GM12878 (cell line): ENCODE measurements around the gene MIF. TPM values are rescaled to one million over a fixed set of nuclear protein-coding genes. Genes with fewer than 3 reads are reported as not detected.

Experiments
- CBFB ChIP-seq: IDR thresholded peaks from 2 replicates; pipeline ENCODE4 v1.6.1; 2016; ENCODE audit warnings: antibody characterized with exemption, low read depth
- CHD1 ChIP-seq: IDR thresholded peaks from 2 replicates; pipeline ENCODE4 v1.6.1; 2012; ENCODE audit warnings: low read depth, low read length, improper control_type of control experiment
- EED ChIP-seq: sonication (generic); IDR thresholded peaks from 2 replicates; pipeline ENCODE4 v1.6.1; 2016; ENCODE audit warnings: antibody characterized with exemption, low read depth
- ESRRA ChIP-seq: IDR thresholded peaks from 2 replicates; pipeline ENCODE4 v1.6.1; 2012; ENCODE audit warnings: mild to moderate bottlenecking, low read length, improper control_type of control experiment
- ETV6 ChIP-seq, 2 experiments: fragments of 450-650 bp in 1 of 2; IDR thresholded peaks in 1 of 2; conservative IDR thresholded peaks in 1 of 2; 2 replicates each; pipeline ENCODE4 v1.6.1; 2014; ENCODE audit warnings: antibody characterized with exemption in 1 of 2, borderline replicate concordance in 1 of 2, low read depth in 1 of 2, mild to moderate bottlenecking in 1 of 2, moderate library complexity in 1 of 2
- FOXK2 ChIP-seq: fragments of 450-650 bp; IDR thresholded peaks from 2 replicates; pipeline ENCODE4 v1.6.1; 2017; ENCODE audit warnings: mild to moderate bottlenecking, moderate library complexity
- IKZF2 ChIP-seq, 2 experiments: fragments of 450-650 bp; IDR thresholded peaks; 2 replicates each; pipeline ENCODE4 v1.6.1; 2017; ENCODE audit warnings: mild to moderate bottlenecking in 2 of 2, moderate library complexity in 2 of 2
- MTA3 ChIP-seq: IDR thresholded peaks from 2 replicates; pipeline ENCODE4 v1.6.1; 2012; ENCODE audit warnings: low read length, inconsistent platforms, borderline replicate concordance
- POLR2A ChIP-seq: IDR thresholded peaks from 2 replicates; pipeline ENCODE4 v1.6.1; 2011; ENCODE audit warnings: low read depth, mild to moderate bottlenecking, low read length
- SIX5 ChIP-seq: IDR thresholded peaks from 2 replicates; pipeline ENCODE4 v1.6.1; 2011; ENCODE audit warnings: mild to moderate bottlenecking, low read depth, low read length, moderate library complexity; ENCODE audit not compliant: severe bottlenecking
- SMAD1 ChIP-seq: fragments of 450-650 bp; IDR thresholded peaks from 2 replicates; pipeline ENCODE4 v1.6.1; 2018; ENCODE audit warnings: mild to moderate bottlenecking, low read depth; ENCODE audit not compliant: partially characterized antibody
- TBL1XR1 ChIP-seq: IDR thresholded peaks from 2 replicates; pipeline ENCODE4 v1.6.1; 2012; ENCODE audit warnings: low read depth, low read length, improper control_type of control experiment
- TCF3 ChIP-seq: IDR thresholded peaks from 2 replicates; pipeline ENCODE4 v1.6.1; 2012; ENCODE audit warnings: low read depth, mild to moderate bottlenecking, low read length, borderline replicate concordance; ENCODE audit not compliant: insufficient read depth
- YBX1 ChIP-seq: fragments of 450-650 bp; IDR thresholded peaks from 2 replicates; pipeline ENCODE4 v1.6.1; 2016; ENCODE audit warnings: antibody characterized with exemption
- ZBTB40 ChIP-seq: fragments of 450-650 bp; IDR thresholded peaks from 2 replicates; pipeline ENCODE4 v1.6.1; 2016; ENCODE audit warnings: mild to moderate bottlenecking, moderate library complexity, borderline replicate concordance
- ZZZ3 ChIP-seq: IDR thresholded peaks from 2 replicates; pipeline ENCODE4 v1.6.1; 2011; ENCODE audit warnings: low read depth; ENCODE audit not compliant: control insufficient read depth, insufficient read length
- polyA plus RNA-seq, 11 experiments: library from polyadenylated mRNA; depleted of rRNA in 4 of 11; unstranded in 6 of 11; stranded (reverse) in 5 of 11; fragments of >200 nt; fragmentation: Nextera tagmentation in 4 of 11; fragmentation: Illumina TruSeq in 1 of 11; extraction: Ambion mirVana in 4 of 11; extraction: Trizol in 1 of 11; gene quantifications; 1 replicate in 1 of 11; 2 replicates in 10 of 11; pipeline versions ENCODE4 v1.2.1 to v1.2.3, GENCODE V29; 2011 to 2016; ENCODE audit warnings: inconsistent platforms in 2 of 11, missing spikeins in 2 of 11, low read depth in 1 of 11
- total RNA-seq, 4 experiments: library from RNA; depleted of rRNA in 3 of 4; stranded (reverse); fragments of >200 nt in 3 of 4; fragmentation: Illumina TruSeq in 1 of 4; extraction: Trizol in 1 of 4; gene quantifications; 2 replicates each; pipeline versions ENCODE4 v1.2.1 to v1.2.3, GENCODE V29; 2013 to 2021
- TF ChIP-seq, protein P1 (sequence below): fragments of 450-650 bp; IDR thresholded peaks from 2 replicates; pipeline ENCODE4 v1.6.1; 2017; ENCODE audit warnings: mild to moderate bottlenecking, low read depth, inconsistent platforms; ENCODE audit not compliant: poor library complexity, severe bottlenecking
- TF ChIP-seq, protein P2 (sequence below): IDR thresholded peaks from 2 replicates; pipeline ENCODE4 v1.6.1; 2011; ENCODE audit warnings: mild to moderate bottlenecking, low read depth, low read length, moderate library complexity; ENCODE audit not compliant: insufficient replicate concordance
- TF ChIP-seq, protein P3 (sequence below): fragments of 450-650 bp; formaldehyde crosslinking; IDR thresholded peaks from 2 replicates; pipeline ENCODE4 v1.5.0; 2022; ENCODE audit warnings: mild to moderate bottlenecking, missing genetic modification characterization

The MIF gene
- total and polyA plus RNA-seq, 10 of the 15 experiments (the other 5 are each of a cell fraction or from before 2014, with no cell fraction given): 37.7 to 2,972 (median 766) TPM

- TF ChIP-seq SMAD1: peak; percentile 73
- TF ChIP-seq SIX5: peak; percentile 19
- TF ChIP-seq MTA3: 0 out of 2 replicates have a peak, but pooled peaks have one; percentile 78
- peak; percentile 66 for TF ChIP-seq EED
- TF ChIP-seq, protein P1, sequence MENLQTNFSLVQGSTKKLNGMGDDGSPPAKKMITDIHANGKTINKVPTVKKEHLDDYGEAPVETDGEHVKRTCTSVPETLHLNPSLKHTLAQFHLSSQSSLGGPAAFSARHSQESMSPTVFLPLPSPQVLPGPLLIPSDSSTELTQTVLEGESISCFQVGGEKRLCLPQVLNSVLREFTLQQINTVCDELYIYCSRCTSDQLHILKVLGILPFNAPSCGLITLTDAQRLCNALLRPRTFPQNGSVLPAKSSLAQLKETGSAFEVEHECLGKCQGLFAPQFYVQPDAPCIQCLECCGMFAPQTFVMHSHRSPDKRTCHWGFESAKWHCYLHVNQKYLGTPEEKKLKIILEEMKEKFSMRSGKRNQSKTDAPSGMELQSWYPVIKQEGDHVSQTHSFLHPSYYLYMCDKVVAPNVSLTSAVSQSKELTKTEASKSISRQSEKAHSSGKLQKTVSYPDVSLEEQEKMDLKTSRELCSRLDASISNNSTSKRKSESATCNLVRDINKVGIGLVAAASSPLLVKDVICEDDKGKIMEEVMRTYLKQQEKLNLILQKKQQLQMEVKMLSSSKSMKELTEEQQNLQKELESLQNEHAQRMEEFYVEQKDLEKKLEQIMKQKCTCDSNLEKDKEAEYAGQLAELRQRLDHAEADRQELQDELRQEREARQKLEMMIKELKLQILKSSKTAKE: peak; percentile 13
- TF ChIP-seq ESRRA: no peak
- TF ChIP-seq, protein P2, sequence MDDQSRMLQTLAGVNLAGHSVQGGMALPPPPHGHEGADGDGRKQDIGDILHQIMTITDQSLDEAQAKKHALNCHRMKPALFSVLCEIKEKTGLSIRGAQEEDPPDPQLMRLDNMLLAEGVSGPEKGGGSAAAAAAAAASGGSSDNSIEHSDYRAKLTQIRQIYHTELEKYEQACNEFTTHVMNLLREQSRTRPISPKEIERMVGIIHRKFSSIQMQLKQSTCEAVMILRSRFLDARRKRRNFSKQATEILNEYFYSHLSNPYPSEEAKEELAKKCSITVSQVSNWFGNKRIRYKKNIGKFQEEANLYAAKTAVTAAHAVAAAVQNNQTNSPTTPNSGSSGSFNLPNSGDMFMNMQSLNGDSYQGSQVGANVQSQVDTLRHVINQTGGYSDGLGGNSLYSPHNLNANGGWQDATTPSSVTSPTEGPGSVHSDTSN: no peak
- TF ChIP-seq ETV6 (conservative IDR thresholded peaks at IDR 0.05 in 1 of 2, IDR thresholded peaks at IDR 0.05 in 1 of 2; ENCODE audit: borderline replicate concordance in 1 of 2, low read depth in 1 of 2): peak in 1 of 2 experiments; percentile 15; a peak in 1 of 4 replicates
- TF ChIP-seq TBL1XR1: no peak
- TF ChIP-seq YBX1: no peak
- TF ChIP-seq IKZF2 (IDR thresholded peaks at IDR 0.05): peak in 1 of 2 experiments; percentile 63; a peak in 3 of 4 replicates
- TF ChIP-seq POLR2A: peak; percentile 99
- TF ChIP-seq FOXK2: no peak; the same call in 1 of the 2 replicates
- 0 out of 2 replicates have a peak, but pooled peaks have one; percentile 39 for TF ChIP-seq TCF3
- TF ChIP-seq, protein P3, sequence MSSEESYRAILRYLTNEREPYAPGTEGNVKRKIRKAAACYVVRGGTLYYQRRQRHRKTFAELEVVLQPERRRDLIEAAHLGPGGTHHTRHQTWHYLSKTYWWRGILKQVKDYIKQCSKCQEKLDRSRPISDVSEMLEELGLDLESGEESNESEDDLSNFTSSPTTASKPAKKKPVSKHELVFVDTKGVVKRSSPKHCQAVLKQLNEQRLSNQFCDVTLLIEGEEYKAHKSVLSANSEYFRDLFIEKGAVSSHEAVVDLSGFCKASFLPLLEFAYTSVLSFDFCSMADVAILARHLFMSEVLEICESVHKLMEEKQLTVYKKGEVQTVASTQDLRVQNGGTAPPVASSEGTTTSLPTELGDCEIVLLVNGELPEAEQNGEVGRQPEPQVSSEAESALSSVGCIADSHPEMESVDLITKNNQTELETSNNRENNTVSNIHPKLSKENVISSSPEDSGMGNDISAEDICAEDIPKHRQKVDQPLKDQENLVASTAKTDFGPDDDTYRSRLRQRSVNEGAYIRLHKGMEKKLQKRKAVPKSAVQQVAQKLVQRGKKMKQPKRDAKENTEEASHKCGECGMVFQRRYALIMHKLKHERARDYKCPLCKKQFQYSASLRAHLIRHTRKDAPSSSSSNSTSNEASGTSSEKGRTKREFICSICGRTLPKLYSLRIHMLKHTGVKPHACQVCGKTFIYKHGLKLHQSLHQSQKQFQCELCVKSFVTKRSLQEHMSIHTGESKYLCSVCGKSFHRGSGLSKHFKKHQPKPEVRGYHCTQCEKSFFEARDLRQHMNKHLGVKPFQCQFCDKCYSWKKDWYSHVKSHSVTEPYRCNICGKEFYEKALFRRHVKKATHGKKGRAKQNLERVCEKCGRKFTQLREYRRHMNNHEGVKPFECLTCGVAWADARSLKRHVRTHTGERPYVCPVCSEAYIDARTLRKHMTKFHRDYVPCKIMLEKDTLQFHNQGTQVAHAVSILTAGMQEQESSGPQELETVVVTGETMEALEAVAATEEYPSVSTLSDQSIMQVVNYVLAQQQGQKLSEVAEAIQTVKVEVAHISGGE (CRISPR knock-in tag): peak; percentile 23; the same call in 1 of the 2 replicates
- no peak for TF ChIP-seq ZZZ3
- TF ChIP-seq CHD1: no peak; the same call in none of the 2 replicates
- TF ChIP-seq ZBTB40: peak; percentile 78; the same call in 1 of the 2 replicates
- peak; percentile 69; the same call in 1 of the 2 replicates for TF ChIP-seq CBFB
Observed at GRCh38 chr22:23913661-23914353, 19.6 kb downstream of the MIF start (continued).
